Measurements from ENCODE around the gene ZNF609.

DNA sequence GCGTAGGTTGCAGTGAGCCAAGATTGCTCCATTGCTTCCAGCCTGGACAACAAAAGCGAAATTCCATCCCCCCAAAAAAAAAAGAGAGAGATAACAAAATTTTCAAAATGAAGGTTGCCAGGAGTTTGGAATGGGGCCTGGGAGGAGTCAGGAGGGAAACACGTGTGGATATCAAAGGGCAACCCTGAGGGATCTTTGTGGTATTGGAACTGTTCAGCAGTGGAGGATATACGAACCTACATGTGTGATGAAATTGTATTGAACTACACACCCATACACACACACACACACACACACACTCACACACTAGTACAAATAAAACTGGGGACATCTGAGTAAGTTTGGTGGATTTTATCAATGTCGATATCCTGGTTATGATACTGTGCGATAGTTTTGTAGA, 253.2 kb downstream of the ZNF609 start:
- TF ChIP-seq, protein P1, sequence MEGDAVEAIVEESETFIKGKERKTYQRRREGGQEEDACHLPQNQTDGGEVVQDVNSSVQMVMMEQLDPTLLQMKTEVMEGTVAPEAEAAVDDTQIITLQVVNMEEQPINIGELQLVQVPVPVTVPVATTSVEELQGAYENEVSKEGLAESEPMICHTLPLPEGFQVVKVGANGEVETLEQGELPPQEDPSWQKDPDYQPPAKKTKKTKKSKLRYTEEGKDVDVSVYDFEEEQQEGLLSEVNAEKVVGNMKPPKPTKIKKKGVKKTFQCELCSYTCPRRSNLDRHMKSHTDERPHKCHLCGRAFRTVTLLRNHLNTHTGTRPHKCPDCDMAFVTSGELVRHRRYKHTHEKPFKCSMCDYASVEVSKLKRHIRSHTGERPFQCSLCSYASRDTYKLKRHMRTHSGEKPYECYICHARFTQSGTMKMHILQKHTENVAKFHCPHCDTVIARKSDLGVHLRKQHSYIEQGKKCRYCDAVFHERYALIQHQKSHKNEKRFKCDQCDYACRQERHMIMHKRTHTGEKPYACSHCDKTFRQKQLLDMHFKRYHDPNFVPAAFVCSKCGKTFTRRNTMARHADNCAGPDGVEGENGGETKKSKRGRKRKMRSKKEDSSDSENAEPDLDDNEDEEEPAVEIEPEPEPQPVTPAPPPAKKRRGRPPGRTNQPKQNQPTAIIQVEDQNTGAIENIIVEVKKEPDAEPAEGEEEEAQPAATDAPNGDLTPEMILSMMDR (IDR thresholded peaks at IDR 0.05 in 4 of 5, conservative IDR thresholded peaks at IDR 0.05 in 1 of 5): no peak
- no peak for TF ChIP-seq POLR2A (IDR thresholded peaks at IDR 0.05)

All from gastrocnemius medialis (tissue), 4 donors.